Nucleus accumbens (tissue), 56 donors: ENCODE results near the gene HOXC13.

Experiments used
- DNase-seq, 56 donors: peaks; one replicate each; lab custom pipeline; 2025; lab: John Stamatoyannopoulos, UW

The HOXC13 gene

DNA sequence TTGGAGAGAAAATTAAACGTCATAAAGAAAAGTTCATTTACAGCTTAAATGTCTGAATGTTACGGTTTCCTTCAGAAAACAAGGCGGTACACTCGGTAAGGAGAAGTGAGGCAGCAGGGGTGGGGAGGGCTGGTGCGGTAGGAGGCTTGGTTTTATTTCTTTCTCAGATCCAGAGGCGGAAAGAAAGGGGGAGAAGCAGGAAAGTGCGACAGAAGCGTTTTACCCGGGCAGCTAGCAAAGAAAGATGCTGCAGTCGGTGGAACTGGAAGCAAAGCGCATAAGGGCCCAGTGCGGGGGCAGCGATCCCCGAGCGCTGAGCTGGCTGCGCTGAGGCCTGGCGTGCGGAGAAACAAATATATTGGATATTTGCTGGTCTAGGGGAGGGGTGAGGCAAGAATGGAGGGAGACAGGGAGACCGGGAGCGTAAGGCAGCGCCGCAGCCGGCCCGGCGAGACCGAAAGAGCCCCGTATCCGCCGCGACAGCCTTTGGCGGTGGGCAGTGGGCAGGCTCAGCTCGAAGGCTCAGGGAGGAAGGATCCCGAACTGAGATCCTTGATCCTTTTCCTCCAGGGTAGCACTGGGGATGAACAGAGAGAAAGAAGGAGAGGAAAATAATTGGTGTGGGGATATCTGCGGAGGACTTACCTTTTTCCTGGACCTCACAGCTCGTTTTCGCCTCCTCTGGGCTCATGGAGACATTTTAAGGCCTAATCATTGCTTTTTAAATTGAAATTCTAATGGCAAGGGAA is 27.9 kb downstream of the HOXC13 start:
- DNase-seq = no peak

DNA sequence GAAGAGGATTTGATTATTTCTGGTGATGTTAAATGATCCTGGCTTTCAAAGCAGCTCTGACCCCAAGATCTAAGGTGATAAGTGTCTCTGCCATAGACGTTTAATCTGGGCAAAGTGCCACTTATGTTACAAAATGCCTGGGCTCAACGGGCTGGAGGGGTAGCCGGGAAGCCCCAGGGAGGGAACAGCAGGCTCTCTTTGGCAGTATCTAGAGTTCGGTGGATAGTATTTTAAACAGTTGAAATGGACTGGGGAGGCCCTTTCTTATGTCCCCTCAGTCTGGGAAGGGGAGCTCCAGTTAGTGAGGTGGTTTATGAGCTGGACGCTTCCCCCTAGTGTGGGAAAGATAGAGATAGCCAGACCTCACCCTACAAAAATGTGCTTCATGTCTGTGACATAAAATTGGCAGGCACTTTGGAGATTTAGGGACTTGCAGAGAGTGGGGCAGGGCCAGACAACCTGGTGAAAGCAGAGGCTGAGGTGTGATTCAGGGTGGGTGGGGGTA is 28.8 kb downstream of the HOXC13 start:
- DNase-seq = no peak

- DNase-seq = no peak
Observed at GRCh38 chr12:53968214-53969127, 29.8 kb downstream of the HOXC13 start.

DNA sequence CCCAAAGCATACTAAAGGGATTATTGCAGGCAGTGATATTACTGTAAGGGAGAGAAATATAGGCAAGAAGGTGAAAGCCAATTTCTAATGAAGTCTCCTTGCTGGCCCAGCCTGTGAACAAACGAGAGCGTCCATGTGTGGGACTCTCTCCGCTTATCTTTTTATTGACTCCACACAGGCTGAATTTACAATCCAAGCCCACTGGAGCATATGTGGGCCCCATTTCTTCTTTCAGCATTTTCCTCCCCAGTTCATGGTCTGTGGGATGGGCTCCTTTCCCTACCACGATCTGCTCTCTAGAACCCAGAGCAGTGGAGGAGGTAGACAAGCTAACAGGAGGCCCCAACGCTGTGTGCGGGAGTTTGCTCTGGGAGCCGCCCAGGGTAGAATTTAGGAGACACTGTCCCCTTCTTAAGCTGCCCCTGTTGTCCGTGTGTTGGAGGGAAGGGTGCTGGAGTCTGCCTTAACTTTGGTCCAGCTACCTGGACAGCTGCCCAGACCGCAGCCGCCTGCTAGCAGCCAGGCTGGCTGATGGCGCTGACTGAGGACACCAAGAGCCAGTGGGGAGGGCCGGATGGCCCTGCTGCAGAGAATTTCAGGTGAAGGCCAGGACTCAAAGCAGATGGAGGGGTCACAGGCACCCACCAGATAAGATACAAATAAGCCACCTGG is 31.1 kb downstream of the HOXC13 start:
- no peak for DNase-seq

DNA sequence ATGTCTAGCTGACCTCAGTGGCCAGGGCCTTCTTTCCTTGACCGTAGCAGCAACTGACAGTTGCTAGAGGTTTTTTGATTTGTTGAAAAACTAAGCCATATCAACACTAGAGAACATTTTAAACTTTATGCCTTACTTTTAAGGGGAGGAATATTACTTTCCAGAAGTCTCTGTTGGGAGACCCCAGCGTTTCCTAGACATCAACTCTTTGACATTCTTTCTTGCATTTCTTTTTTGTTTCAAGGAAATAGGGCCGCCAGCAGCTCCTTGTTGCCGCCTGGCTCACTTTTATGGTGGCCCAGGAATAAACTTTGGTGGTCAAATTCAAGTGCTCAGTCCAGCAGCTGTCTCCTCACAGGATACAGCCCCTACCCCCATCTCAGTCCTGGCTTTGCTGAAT is 31.8 kb downstream of the HOXC13 start:
- no peak for DNase-seq

DNA sequence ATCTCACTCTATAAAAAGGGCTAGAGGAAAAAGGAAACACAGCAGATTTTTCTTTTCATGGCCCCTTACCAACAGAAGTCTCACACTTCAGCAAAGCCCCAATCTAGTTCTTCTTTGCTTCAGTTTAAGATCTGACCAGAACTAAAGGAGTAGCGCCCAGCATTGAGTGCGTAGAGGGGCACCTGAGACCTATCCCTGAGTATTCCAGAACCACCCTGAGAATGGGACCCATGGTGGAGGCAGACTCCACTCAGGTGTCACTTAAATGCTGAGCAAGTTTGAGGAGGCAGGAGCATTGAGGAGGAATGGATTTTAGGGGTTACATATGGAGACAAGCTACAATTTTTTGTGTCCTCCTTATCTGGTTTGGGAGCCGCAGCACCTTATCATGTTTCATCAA is 32.5 kb downstream of the HOXC13 start:
- DNase-seq = no peak

- DNase-seq = no peak
Observed at GRCh38 chr12:53971686-53972085, 33.1 kb downstream of the HOXC13 start.

DNA sequence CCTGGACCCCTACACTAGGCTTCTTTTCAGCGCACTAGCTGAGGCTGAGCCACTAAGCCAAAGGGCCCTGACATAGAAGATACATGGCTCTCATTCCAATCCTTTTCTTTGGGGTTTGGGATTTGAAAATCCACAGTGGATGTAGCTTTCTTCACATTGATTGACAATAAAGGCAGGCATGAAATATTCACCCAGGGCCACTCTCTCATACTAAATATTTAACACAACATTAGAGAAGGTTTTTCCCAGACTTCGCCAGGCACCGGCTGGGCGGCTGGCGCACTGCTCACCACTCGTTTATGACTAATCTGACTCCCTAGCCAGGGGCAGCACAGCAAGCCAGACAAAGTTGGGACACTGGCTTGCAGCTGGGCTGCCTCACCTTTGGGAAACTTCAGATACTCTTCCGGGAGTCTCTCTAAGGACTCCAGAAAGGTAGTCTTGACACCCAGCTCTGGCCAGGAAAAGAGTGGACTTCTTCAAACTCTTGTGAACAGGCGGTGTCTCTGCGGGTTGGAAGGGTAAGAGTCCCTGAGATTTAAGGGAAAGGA is 33.6 kb downstream of the HOXC13 start:
- no peak for DNase-seq

GRCh38 chr12:53972722-53973235 is 34.1 kb downstream of the HOXC13 start, which contains the start of gene HOXC11:
TSS of gene HOXC11 (plus strand) at chr12:53973126. CDS start at chr12:53973242, 116 bp downstream.
- DNase-seq = no peak

DNA sequence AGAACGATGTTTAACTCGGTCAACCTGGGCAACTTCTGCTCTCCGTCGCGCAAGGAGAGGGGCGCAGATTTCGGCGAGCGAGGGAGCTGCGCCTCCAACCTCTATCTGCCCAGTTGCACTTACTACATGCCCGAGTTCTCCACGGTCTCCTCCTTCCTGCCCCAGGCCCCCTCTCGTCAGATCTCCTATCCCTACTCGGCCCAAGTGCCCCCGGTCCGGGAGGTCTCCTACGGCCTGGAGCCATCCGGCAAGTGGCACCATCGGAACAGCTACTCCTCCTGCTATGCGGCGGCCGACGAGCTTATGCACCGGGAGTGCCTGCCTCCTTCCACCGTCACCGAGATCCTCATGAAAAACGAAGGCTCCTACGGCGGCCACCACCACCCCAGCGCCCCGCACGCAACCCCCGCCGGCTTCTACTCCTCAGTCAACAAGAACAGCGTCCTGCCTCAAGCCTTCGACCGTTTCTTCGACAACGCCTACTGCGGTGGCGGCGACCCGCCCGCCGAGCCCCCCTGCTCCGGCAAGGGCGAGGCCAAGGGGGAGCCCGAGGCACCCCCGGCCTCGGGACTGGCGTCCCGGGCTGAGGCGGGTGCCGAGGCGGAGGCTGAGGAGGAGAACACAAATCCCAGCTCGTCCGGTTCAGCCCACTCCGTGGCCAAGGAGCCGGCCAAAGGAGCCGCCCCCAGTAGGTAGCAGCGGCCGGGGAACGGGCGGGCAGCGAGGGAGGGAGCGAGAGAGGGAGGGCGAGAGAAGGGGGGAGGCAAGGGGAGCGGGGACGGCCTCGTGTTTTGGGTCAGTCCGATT is 34.8 kb downstream of the HOXC13 start:
- DNase-seq = no peak

DNA sequence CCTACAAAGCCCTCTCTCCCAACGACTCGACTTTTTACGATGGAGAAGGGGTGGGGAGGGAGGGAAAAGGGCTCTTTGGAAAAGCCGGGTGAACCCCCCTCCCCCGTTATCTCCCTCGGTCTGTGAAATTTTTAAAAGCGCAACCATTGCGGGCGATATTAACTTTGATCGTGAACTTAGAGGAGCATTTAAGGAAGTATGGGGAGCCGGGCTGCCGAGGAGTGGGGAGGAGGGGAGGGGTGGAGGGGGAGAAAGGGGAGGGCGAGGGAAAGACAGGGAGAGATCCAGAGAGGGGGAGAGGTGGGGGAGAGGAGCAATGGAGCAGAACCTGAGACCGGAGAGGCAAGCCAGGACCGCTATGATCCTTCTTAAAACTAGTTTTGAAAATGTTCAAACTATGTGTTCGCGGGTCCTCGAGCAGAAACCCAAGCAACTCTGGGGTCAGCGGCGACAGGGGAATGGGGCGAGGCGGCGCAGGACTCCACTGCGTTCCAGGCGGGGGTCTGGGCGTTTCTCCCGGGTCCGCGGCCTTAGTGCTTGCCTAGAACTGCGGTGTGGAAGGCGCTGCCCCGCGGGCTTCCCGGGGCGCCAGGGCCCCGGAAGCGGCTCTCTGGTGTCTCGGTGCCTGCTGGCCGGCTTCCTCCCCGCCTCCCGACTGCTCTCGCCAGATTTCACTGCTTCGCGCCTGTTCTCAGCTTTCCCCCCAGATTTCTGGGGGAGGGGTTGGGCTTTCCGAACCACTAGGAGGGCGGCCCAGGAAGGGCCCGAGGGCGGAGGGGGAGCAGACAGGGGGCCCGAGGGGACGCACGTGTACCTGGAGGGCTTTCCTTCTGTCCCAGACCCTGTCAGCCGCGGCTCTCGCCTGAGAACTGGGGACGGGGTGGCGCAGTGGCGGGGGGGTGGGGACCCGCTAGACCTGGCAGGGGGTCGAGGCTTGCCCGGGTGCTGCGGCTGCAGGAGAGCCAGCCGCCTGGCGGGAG is 35.7 kb downstream of the HOXC13 start, which contains the start of gene HOTAIR:
TSS of gene HOTAIR (minus strand) at position 871 of the 980 bp plus-strand sequence.
- DNase-seq = no peak

- no peak for DNase-seq
Observed at GRCh38 chr12:53975064-53975471, 36.4 kb downstream of the HOXC13 start.

- no peak for DNase-seq
Observed at GRCh38 chr12:53975479-53976152, 37.0 kb downstream of the HOXC13 start.

DNA sequence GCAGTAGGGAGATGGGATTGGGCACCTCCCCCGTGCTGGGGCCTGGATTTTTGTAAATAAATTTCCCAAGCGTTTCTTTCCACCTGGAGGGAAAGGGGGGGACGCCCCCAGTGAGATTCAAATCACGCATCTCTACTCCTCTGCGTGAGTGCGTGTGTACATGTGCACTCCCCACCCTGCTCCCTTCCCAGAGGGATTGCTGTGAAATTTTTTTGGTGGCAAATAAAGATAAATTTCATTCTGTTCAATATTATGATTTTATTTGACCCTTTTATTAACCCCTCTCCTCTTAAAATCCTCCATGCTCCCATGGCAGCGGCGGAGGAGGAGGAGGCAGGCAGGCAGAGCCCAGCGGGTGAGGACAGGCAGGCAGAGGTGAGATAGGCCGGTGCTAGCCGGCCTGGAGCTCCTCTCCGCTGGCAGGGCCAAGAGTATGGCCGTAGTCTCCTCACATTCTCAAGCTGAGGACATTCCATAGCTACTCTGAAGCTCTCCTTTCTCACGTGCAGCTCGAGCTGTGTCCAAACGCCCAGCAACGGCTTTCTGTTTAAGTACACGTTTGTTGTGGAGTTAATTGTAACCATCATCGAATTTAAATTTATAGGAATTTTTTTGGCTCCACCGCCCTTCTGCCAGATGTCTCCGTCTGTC is 37.7 kb downstream of the HOXC13 start:
- DNase-seq = no peak

- no peak for DNase-seq
Observed at GRCh38 chr12:53976823-53977595, 38.4 kb downstream of the HOXC13 start.
